ENCODE measurements around the gene EIF3B. TPM values are rescaled to one million over a fixed set of nuclear protein-coding genes. Genes with fewer than 3 reads are reported as not detected.

Gene EIF3B
- total and polyA plus RNA-seq, 7 donors, result 37.9 to 125 (median 96.9) TPM

- intact Hi-C loops (cut with DNase I), result loop anchor here (2.0 to 10.0 kb wide), 5 partner anchors 48 to 783 kb away; partner anchors contain the start of genes BRAT1, CHST12, IQCE and MAD1L1
- no peak for DNase-seq
- 0% methylated on average over 92 of the region's 92 CpGs for WGBS, 2 donors
- Histone ChIP-seq H3K9me3 (no peaks in the 10 kb centered on the region), H3K27me3 (no peaks in the 10 kb centered on the region), H3K27ac (peak overlapping the region; percentile 92 to 99 (median 98)), H3K36me3 (peaks cover 0 to 13% (median 0%) of the 10 kb centered on the region in 4 donors), H3K4me3 (peak overlapping the region; percentile 88 to 100 (median 98)), H3K4me1 (peaks cover 0 to 59% (median 49%) of the 10 kb centered on the region in 4 donors)
- TF ChIP-seq POLR2AphosphoS5 (IDR thresholded peaks at IDR 0.05), result no peak
- no peak for TF ChIP-seq EP300 (IDR thresholded peaks at IDR 0.05)
- TF ChIP-seq POLR2A (IDR thresholded peaks at IDR 0.05), result no peak
- TF ChIP-seq CTCF (IDR thresholded peaks at IDR 0.05), result no peak
Observed at GRCh38 chr7:2354939-2355704, 495 bp downstream of the EIF3B start.

GRCh38 chr7:2355705-2356008 lies 1.0 kb downstream of the EIF3B start:
- WGBS, 2 donors, result 2 to 7% methylated on average over 9 of the region's 9 CpGs

GRCh38 chr7:2357165-2357564 lies 2.5 kb downstream of the EIF3B start:
- TF ChIP-seq POLR2A (IDR thresholded peaks at IDR 0.05) (no peak), EP300 (IDR thresholded peaks at IDR 0.05) (no peak), CTCF (IDR thresholded peaks at IDR 0.05) (no peak), POLR2AphosphoS5 (IDR thresholded peaks at IDR 0.05) (no peak)
- Histone ChIP-seq H3K4me3 (no peak overlapping the region), H3K4me1 (peaks cover 0 to 69% (median 49%) of the 10 kb centered on the region in 4 donors), H3K27ac (no peak overlapping the region), H3K27me3 (no peaks in the 10 kb centered on the region), H3K36me3 (peaks cover 3 to 32% (median 7%) of the 10 kb centered on the region in 4 donors), H3K9me3 (no peaks in the 10 kb centered on the region)
- intact Hi-C loops (cut with DNase I), result loop anchor here (10.0 kb wide), 1 partner anchor 252 kb away; no protein-coding TSS in a partner anchor
- no peak for DNase-seq
- WGBS, 2 donors, result 74 to 79% methylated on average over 8 of the region's 8 CpGs

More at GRCh38 chr7:2355705-2356008, 1.0 kb downstream of the EIF3B start:
- peak overlapping the region in 2 of 4 donors; percentile 97 to 98 for H3K27ac ChIP-seq
- TF ChIP-seq EP300 (IDR thresholded peaks at IDR 0.05) (no peak), POLR2AphosphoS5 (IDR thresholded peaks at IDR 0.05) (no peak), CTCF (IDR thresholded peaks at IDR 0.05) (no peak), POLR2A (IDR thresholded peaks at IDR 0.05) (no peak)
- intact Hi-C loops (cut with DNase I), result loop anchor here (2.0 to 10.0 kb wide), 3 partner anchors 47 to 251 kb away; partner anchors contain the start of genes CHST12 and MAD1L1
- H3K27me3 ChIP-seq, result no peaks in the 10 kb centered on the region
- DNase-seq, result no peak
- H3K9me3 ChIP-seq, result no peaks in the 10 kb centered on the region
- H3K4me1 ChIP-seq, result peaks cover 0 to 64% (median 49%) of the 10 kb centered on the region in 4 donors
- peaks cover 0 to 17% (median 0%) of the 10 kb centered on the region in 4 donors for H3K36me3 ChIP-seq
- H3K4me3 ChIP-seq, result peak overlapping the region; percentile 88 to 100 (median 98)

- 58 to 66% methylated on average over 6 of the region's 6 CpGs for WGBS, 2 donors
Observed at GRCh38 chr7:2357571-2357970, 2.9 kb downstream of the EIF3B start.

More at GRCh38 chr7:2357571-2357970, 2.9 kb downstream of the EIF3B start:
- intact Hi-C loops (cut with DNase I), result loop anchor here (10.0 kb wide), 1 partner anchor 253 kb away; no protein-coding TSS in a partner anchor
- Histone ChIP-seq H3K9me3 (no peaks in the 10 kb centered on the region), H3K4me3 (no peak overlapping the region), H3K27me3 (no peaks in the 10 kb centered on the region), H3K36me3 (peaks cover 7 to 36% (median 11%) of the 10 kb centered on the region in 4 donors), H3K27ac (no peak overlapping the region), H3K4me1 (peaks cover 0 to 69% (median 49%) of the 10 kb centered on the region in 4 donors)
- no peak for DNase-seq
- TF ChIP-seq CTCF (IDR thresholded peaks at IDR 0.05), result no peak
- no peak for TF ChIP-seq EP300 (IDR thresholded peaks at IDR 0.05)
- no peak for TF ChIP-seq POLR2AphosphoS5 (IDR thresholded peaks at IDR 0.05)
- no peak for TF ChIP-seq POLR2A (IDR thresholded peaks at IDR 0.05)
